ENCODE measurements around the gene HCAR3. TPM values are rescaled to one million over a fixed set of nuclear protein-coding genes. Genes with fewer than 3 reads are reported as not detected.

The HCAR3 gene
- total and polyA plus RNA-seq, 2 donors (not counting 1 experiment from before 2014, with no cell fraction given) = 0.12 to 1.2 TPM

GRCh38 chr12:122687086-122687485, 29.5 kb downstream of the HCAR3 start:
- H4K20me1 ChIP-seq (ENCODE audit: control insufficient read depth, insufficient read depth, low read length, poor library complexity, severe bottlenecking) = no peaks in the 10 kb centered on the region
- DNase-seq = no peak
- Mint-ChIP-seq H3K9me3 (ENCODE audit: insufficient read depth) (no peaks in the 10 kb centered on the region), H3K4me1 (peaks cover 3% of the 10 kb centered on the region), H3K4me3 (no peak overlapping the region), H3K27me3 (no peaks in the 10 kb centered on the region), H3K27ac (no peak overlapping the region)
- H3K27me3 ChIP-seq (replicated peaks in 1 of 4; ENCODE audit: control extremely low read depth in 1 of 4, control insufficient read depth in 3 of 4, insufficient read depth in 4 of 4, low read length in 3 of 4) = no peaks in the 10 kb centered on the region
- WGBS (ENCODE audit: insufficient coverage) = 67% methylated on average over 5 of the region's 5 CpGs
- no peak overlapping the region for H3K4me3 ChIP-seq (ENCODE audit: control extremely low read depth in 1 of 5, extremely low read depth in 1 of 5, insufficient read depth in 1 of 5, low read depth in 2 of 5, low read length in 4 of 5)
- ChIA-PET CTCF (no interaction called here), POLR2A (no interaction called here)
- H2AFZ ChIP-seq (ENCODE audit: insufficient read depth, low read depth, low read length, poor library complexity, severe bottlenecking) = no peak overlapping the region
- no peak for TF ChIP-seq EZH2 (IDR thresholded peaks at IDR 0.05; ENCODE audit: borderline replicate concordance, insufficient read depth, low read depth, low read length, poor library complexity, severe bottlenecking)
- TF ChIP-seq CTCF (IDR thresholded peaks at IDR 0.05) = no peak
- no peaks in the 10 kb centered on the region for H3K36me3 ChIP-seq (replicated peaks in 1 of 2; ENCODE audit: control extremely low read depth in 1 of 2, control insufficient read depth in 1 of 2, extremely low read depth in 1 of 2, insufficient read depth in 2 of 2, low read length in 1 of 2)
- intact Hi-C loops (cut with micrococcal nuclease) = no loop called here
- H3K27ac ChIP-seq (ENCODE audit: low read length in 2 of 2) = no peak overlapping the region
- no peak overlapping the region for H3K4me2 ChIP-seq (replicated peaks; ENCODE audit: low read depth, low read length, poor library complexity, severe bottlenecking)
- H3K4me1 ChIP-seq (ENCODE audit: control insufficient read depth in 2 of 2, insufficient read depth in 2 of 2, low read length in 2 of 2) = no peaks in the 10 kb centered on the region
- H3K9me3 ChIP-seq (ENCODE audit: control extremely low read depth in 1 of 3, control insufficient read depth in 2 of 3, insufficient read depth in 1 of 3, low read length in 2 of 3) = no peaks in the 10 kb centered on the region
- ATAC-seq (ENCODE audit: low read depth) = no peak
- H3K9ac ChIP-seq (ENCODE audit: low read length) = no peak overlapping the region
- H3K79me2 ChIP-seq (ENCODE audit: control insufficient read depth, insufficient read depth, low read length) = no peaks in the 10 kb centered on the region

GRCh38 chr12:122686538-122686937, 30.1 kb downstream of the HCAR3 start:
- Histone ChIP-seq H3K79me2 (ENCODE audit: control insufficient read depth, insufficient read depth, low read length) (no peaks in the 10 kb centered on the region), H2AFZ (ENCODE audit: insufficient read depth, low read depth, low read length, poor library complexity, severe bottlenecking) (no peak overlapping the region), H3K4me1 (ENCODE audit: control insufficient read depth in 2 of 2, insufficient read depth in 2 of 2, low read length in 2 of 2) (no peaks in the 10 kb centered on the region), H3K4me2 (replicated peaks; ENCODE audit: low read depth, low read length, poor library complexity, severe bottlenecking) (no peak overlapping the region), H3K4me3 (ENCODE audit: control extremely low read depth in 1 of 5, extremely low read depth in 1 of 5, insufficient read depth in 1 of 5, low read depth in 2 of 5, low read length in 4 of 5) (no peak overlapping the region), H3K27ac (ENCODE audit: low read length in 2 of 2) (no peak overlapping the region), H3K27me3 (replicated peaks in 1 of 4; ENCODE audit: control extremely low read depth in 1 of 4, control insufficient read depth in 3 of 4, insufficient read depth in 4 of 4, low read length in 3 of 4) (no peaks in the 10 kb centered on the region), H3K9ac (ENCODE audit: low read length) (no peak overlapping the region), H3K9me3 (ENCODE audit: control extremely low read depth in 1 of 3, control insufficient read depth in 2 of 3, insufficient read depth in 1 of 3, low read length in 2 of 3) (no peaks in the 10 kb centered on the region), H4K20me1 (ENCODE audit: control insufficient read depth, insufficient read depth, low read length, poor library complexity, severe bottlenecking) (no peaks in the 10 kb centered on the region), H3K36me3 (replicated peaks in 1 of 2; ENCODE audit: control extremely low read depth in 1 of 2, control insufficient read depth in 1 of 2, extremely low read depth in 1 of 2, insufficient read depth in 2 of 2, low read length in 1 of 2) (no peaks in the 10 kb centered on the region)
- Mint-ChIP-seq H3K4me1 (peaks cover 1% of the 10 kb centered on the region), H3K4me3 (no peak overlapping the region), H3K9me3 (ENCODE audit: insufficient read depth) (no peaks in the 10 kb centered on the region), H3K27me3 (no peaks in the 10 kb centered on the region), H3K27ac (no peak overlapping the region)
- no peak for ATAC-seq (ENCODE audit: low read depth)
- TF ChIP-seq CTCF (IDR thresholded peaks at IDR 0.05) (no peak), EZH2 (IDR thresholded peaks at IDR 0.05; ENCODE audit: borderline replicate concordance, insufficient read depth, low read depth, low read length, poor library complexity, severe bottlenecking) (no peak)
- 100% methylated on average over 1 of the region's 3 CpGs for WGBS (ENCODE audit: insufficient coverage)
- ChIA-PET POLR2A (no interaction called here), CTCF (no interaction called here)
- no peak for DNase-seq
- intact Hi-C loops (cut with micrococcal nuclease) = no loop called here

Measured in B cell (primary cell).